ENCODE measurements around the gene PHLDB2. TPM values are rescaled to one million over a fixed set of nuclear protein-coding genes. Genes with fewer than 3 reads are reported as not detected.

PHLDB2 gene
- total RNA-seq, 1 experiment from 2014 or later: 102 TPM

DNA sequence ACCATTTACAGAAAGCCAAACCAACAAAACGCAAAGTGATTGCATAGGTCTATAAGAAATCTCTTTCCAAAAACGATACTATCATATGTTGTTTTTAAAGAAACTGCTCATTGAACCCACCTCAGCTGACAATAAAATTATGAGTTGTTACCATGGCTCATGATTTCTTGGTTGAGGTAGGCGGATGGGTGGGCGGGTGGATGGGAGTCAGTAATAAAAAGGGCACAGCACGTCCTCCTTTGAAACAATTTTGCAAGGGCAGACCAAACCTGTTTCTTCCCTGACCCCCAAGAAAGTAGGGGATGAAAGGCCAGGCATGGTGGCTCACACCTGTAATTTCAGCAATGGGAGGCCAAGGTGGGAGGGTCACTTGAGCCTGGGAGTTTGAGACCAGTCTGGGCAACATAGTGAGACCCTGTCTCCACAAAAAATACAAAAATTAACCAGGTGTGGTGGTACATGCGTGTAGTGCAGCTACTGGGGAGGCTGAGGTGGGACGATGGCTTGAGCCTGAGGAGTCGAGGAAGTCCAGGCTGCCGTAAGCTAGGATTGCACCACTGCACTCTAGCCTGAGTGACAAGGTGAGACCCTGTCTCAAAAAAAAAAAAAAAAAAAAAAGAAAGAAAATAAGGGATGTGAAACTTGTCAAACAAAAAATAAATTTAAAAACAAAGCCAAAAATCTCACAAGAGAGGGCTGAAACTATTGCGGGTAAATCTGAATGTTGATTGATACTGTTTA is 121.8 kb downstream of the PHLDB2 start:
- H3K27ac ChIP-seq: no peak overlapping the region
- peaks cover 6% of the 10 kb centered on the region; the same call in 1 of the 2 replicates for H3K4me1 ChIP-seq
- H3K27me3 ChIP-seq: no peaks in the 10 kb centered on the region
- no peak for DNase-seq
- H3K4me3 ChIP-seq: no peak overlapping the region
- H3K9me3 ChIP-seq (replicated peaks): no peaks in the 10 kb centered on the region
- peaks cover 3% of the 10 kb centered on the region; the same call in 1 of the 2 replicates for H3K36me3 ChIP-seq

DNA sequence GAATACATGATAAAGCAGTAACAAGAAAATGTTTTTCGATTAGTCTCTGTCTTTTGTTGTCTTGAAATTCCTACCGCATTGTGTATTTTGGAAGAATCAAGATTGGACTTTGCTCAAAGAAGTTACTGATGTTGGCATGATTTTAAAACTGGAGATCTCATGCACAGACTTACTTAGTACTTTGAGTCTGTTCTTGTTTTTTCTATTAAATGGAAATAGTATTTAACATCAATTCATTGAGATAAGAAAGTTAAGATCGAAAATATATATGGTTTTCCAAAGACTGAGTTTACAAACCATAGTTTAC is 122.3 kb downstream of the PHLDB2 start:
- no peak for DNase-seq
- peaks cover 4% of the 10 kb centered on the region; the same call in 1 of the 2 replicates for H3K36me3 ChIP-seq

DNA sequence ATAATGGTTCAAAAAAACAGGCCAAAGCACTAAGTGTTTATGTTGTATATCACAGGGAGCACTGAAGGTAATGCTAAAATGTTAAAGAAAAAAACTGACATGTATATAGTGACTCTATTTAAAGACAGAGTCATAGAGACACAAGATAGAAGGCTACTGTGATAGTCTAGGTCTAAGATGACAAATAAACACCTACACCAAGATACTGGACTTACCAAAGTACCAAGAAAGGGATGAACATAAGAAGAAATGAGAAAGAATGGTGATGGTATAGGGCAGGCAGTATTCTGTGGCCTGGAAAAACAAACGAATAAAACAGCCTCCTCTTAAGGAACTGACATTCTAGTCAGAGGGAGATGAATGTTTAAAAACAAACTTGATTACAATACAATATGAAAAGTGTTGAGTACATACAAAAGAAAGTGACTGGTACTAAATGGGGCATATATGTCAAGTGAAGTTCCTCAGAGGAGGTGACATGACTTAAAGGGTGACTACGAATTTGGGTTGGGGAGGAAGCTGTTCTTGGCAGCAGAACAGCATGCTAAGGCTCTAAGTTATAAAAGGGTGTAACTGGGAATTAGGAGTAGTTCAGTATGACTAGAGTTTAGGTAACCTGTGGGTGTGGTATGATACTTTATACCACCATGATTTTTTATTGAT is 125.7 kb downstream of the PHLDB2 start:
- no peak for DNase-seq
- Histone ChIP-seq H3K4me1 (peaks cover 6% of the 10 kb centered on the region; the same call in 1 of the 2 replicates), H3K36me3 (peaks cover 16% of the 10 kb centered on the region), H3K9me3 (replicated peaks) (no peaks in the 10 kb centered on the region), H3K4me3 (no peak overlapping the region), H3K27ac (no peak overlapping the region), H3K27me3 (no peaks in the 10 kb centered on the region)

More for the DNA sequence above, 122.3 kb downstream of the PHLDB2 start:
- H3K27ac ChIP-seq: no peak overlapping the region
- no peak overlapping the region for H3K4me3 ChIP-seq
- H3K4me1 ChIP-seq: peaks cover 6% of the 10 kb centered on the region; the same call in 1 of the 2 replicates
- no peaks in the 10 kb centered on the region for H3K9me3 ChIP-seq (replicated peaks)
- H3K27me3 ChIP-seq: no peaks in the 10 kb centered on the region

DNA sequence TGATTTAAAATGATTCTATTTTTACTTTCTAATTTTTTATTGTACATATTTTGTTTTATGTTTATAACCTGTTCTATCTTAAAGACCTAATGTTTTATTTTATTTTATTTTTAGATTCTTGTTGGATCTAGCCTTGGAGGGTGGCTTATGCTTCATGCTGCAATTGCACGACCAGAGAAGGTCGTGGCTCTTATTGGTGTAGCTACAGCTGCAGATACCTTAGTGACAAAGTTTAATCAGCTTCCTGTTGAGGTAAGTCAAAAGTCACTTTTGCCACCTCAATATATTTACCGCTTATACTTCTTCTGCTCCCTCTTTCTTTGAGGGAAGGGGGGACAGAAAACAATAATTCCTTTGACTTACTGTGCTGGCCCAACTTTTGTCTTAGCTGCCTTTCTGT is 127.7 kb downstream of the PHLDB2 start:
- Histone ChIP-seq H3K9me3 (replicated peaks) (no peaks in the 10 kb centered on the region), H3K4me1 (no peaks in the 10 kb centered on the region), H3K27me3 (no peaks in the 10 kb centered on the region), H3K27ac (no peak overlapping the region), H3K36me3 (peaks cover 34% of the 10 kb centered on the region), H3K4me3 (no peak overlapping the region)
- DNase-seq: no peak

DNA sequence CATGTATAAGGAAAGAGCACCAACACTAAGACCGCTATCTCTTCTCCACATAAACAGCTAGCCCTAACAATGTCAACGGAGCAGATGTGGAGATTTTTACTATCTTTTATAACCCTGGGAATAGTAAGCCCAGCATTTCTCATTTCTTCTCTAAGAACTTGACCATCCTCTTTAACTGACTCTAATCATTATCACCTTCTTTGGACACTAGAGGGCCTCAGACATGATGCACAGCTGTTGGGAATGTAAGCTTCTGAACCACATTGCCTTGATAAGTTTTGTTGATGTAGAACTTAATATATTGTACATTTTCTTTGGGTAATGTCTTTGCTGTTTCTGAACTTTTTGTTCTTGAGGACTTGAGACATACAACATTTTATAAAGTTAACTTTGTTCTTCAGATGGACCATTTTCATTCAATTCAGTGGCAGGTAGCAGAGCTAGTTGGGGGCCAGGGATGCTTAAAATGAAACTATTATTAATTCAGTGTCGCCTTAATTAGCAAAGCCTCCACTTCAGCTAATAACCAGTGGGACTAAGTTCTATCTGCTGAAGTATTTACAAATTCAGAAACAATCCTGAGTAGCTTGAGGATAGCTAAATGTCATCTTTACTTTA is 130.1 kb downstream of the PHLDB2 start:
- no peak overlapping the region for H3K27ac ChIP-seq
- DNase-seq: peak in 1 of 2 experiments; percentile 80

GRCh38 chr3:111993038-111993437 is 134.0 kb downstream of the PHLDB2 start:
- DNase-seq: no peak
- H3K27me3 ChIP-seq: no peaks in the 10 kb centered on the region
- peaks cover 28% of the 10 kb centered on the region for H3K36me3 ChIP-seq
- H3K4me1 ChIP-seq: peaks cover under 1% of the 10 kb centered on the region; the same call in 1 of the 2 replicates
- H3K27ac ChIP-seq: no peak overlapping the region
- H3K4me3 ChIP-seq: no peak overlapping the region
- H3K9me3 ChIP-seq (replicated peaks): no peaks in the 10 kb centered on the region

More for the DNA sequence above, 130.1 kb downstream of the PHLDB2 start:
- H3K36me3 ChIP-seq: peaks cover 42% of the 10 kb centered on the region
- no peaks in the 10 kb centered on the region for H3K4me1 ChIP-seq
- no peaks in the 10 kb centered on the region for H3K9me3 ChIP-seq (replicated peaks)
- H3K27me3 ChIP-seq: no peaks in the 10 kb centered on the region
- H3K4me3 ChIP-seq: no peak overlapping the region

DNA sequence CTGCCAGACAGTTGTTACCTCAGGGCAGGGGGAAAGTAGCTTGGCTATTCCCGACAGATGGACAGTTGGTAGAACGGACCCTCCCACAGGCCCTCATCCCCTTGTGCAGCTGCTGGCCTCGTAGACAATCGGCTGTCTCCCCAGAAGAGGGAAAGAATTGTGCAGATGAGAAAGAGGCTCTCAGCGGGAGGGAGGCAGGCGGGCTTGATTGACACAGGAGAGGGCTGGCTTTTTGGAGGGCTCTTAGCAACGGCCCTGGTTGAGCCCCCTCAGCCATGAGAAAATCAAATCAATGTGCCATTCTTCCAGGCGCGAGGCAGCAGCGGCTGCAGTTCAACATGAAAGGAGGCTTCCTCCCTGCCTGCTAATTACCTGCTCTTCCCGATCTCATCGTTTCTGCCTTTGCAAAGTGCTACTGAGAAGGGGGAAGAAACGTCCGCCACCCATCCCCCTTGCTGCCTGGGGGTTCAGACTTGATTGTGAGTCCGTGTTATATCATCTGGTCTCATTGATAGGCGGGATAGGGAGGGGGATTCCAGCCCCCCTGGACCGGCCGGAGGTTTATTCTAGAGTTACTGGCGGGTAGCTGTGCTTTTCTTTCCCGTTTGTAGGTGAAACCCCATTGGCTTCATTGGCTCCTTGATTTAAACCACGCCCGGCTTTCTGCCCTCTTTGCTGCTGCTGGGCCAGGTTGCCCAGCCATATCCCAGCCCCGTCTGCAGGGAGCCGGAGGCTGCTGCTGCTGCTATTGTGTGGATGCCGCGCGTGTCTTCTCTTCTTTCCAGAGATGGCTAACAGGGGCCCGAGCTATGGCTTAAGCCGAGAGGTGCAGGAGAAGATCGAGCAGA is 139.8 kb downstream of the PHLDB2 start, which contains the start of gene TAGLN3:
Gene TAGLN3, plus strand, starts transcription at position 287 of the 848 bp plus-strand sequence. Its CDS starts 501 bp downstream, at position 788.
- Histone ChIP-seq H3K4me3 (peak within 1 kb of the TSS; percentile 65), H3K9me3 (replicated peaks) (no peaks in the 10 kb centered on the region), H3K27ac (peak within 1 kb of the TSS; percentile 74), H3K27me3 (no peaks in the 10 kb centered on the region), H3K4me1 (peaks cover 17% of the 10 kb centered on the region), H3K36me3 (peaks cover 11% of the 10 kb centered on the region)
- peak; percentile 92 to 95 for DNase-seq

DNA sequence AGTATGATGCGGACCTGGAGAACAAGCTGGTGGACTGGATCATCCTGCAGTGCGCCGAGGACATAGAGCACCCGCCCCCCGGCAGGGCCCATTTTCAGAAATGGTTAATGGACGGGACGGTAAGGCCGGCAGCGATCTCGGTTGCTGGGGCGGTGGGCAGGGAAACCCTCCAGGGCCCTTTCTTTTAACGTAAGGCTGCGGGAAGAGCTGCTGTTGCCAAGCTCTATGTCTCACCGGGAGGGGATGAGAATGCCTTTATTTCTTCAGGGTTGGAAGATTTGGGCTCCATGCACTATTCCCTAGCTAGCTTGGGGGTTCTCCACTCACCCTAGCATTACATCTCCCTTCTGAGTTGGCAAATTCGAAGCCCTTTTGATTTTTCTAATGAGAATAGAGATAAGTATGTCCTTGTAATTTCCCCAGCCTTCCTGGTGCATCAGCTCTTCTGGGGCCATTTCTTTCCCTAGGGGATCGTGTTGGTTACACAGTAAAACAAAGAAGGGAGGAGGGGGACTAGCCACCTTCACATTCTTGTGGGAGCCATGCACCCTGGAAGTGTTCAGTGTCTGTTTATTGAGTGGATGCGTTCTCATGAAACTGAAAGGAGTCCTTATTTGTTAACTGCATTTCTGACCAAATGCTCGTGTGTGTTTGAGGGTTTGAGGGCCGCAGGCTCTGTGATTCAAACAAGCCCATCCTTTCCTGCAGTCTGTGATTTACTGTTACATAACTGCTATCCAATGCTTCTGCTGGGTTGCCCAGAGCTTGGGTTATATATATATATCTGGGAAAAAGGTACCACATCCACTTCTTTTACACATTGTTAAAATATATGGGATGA is 140.6 kb downstream of the PHLDB2 start:
- Histone ChIP-seq H3K4me3 (peak overlapping the region; percentile 65), H3K27ac (peak overlapping the region; percentile 74), H3K36me3 (peaks cover 18% of the 10 kb centered on the region), H3K27me3 (no peaks in the 10 kb centered on the region), H3K9me3 (replicated peaks) (no peaks in the 10 kb centered on the region), H3K4me1 (peaks cover 20% of the 10 kb centered on the region)
- DNase-seq: peak in 1 of 2 experiments; percentile 38

GRCh38 chr3:112000367-112000771 is 141.3 kb downstream of the PHLDB2 start:
- no peak overlapping the region for H3K27ac ChIP-seq
- peaks cover 22% of the 10 kb centered on the region for H3K36me3 ChIP-seq
- peak overlapping the region; percentile 65 for H3K4me3 ChIP-seq
- H3K9me3 ChIP-seq (replicated peaks): no peaks in the 10 kb centered on the region
- no peaks in the 10 kb centered on the region for H3K27me3 ChIP-seq
- H3K4me1 ChIP-seq: peaks cover 23% of the 10 kb centered on the region
- no peak for DNase-seq

DNA sequence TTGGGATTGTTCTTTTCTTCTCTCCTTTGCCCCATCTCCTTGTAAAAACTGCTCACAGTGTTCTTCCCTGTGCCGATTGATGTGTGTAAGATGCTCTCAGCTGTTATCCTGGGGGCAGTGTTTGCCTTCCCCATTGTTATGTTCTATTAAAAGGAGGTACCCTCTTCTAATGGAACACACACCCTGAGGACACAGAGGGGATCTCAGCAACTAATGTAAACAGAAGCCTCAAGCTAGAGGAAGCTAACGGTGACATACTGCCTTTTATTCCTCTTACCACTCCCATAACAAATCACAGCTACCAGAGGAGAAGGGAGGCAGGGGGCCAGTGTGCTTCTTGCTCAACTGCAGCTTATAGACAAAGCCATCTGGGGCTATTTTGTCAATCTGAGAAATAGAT is 141.9 kb downstream of the PHLDB2 start:
- Histone ChIP-seq H3K27me3 (no peaks in the 10 kb centered on the region), H3K27ac (no peak overlapping the region), H3K9me3 (replicated peaks) (no peaks in the 10 kb centered on the region), H3K4me1 (peaks cover 23% of the 10 kb centered on the region), H3K4me3 (no peak overlapping the region), H3K36me3 (peaks cover 22% of the 10 kb centered on the region)
- DNase-seq: peak in 1 of 2 experiments; percentile 42

GRCh38 chr3:112001526-112001925 is 142.5 kb downstream of the PHLDB2 start:
- H3K4me1 ChIP-seq: peaks cover 23% of the 10 kb centered on the region
- H3K9me3 ChIP-seq (replicated peaks): no peaks in the 10 kb centered on the region
- H3K27me3 ChIP-seq: no peaks in the 10 kb centered on the region
- no peak overlapping the region for H3K27ac ChIP-seq
- H3K36me3 ChIP-seq: peaks cover 27% of the 10 kb centered on the region
- no peak for DNase-seq
- H3K4me3 ChIP-seq: no peak overlapping the region

- no peak for DNase-seq
- H3K9me3 ChIP-seq (replicated peaks): no peaks in the 10 kb centered on the region
- H3K4me3 ChIP-seq: no peak overlapping the region
- H3K36me3 ChIP-seq: peaks cover 30% of the 10 kb centered on the region
- H3K4me1 ChIP-seq: peaks cover 23% of the 10 kb centered on the region
- no peaks in the 10 kb centered on the region for H3K27me3 ChIP-seq
- no peak overlapping the region for H3K27ac ChIP-seq
Measured at GRCh38 chr3:112002096-112002971, 143.3 kb downstream of the PHLDB2 start.

Measured in SJCRH30 (cell line).